HUES48 (cell line): Measurements from ENCODE around the gene TTI1.
"Not testable (repeated sequence)": the region's sequence is repeated elsewhere in the genome, so short reads cannot be mapped to it uniquely, and the experiment has no call there.

ENCODE experiments used
- H3K27ac ChIP-seq: one replicate; pipeline ENCODE4 v1.7.0; 2013; ENCODE audit warnings: low read depth, low read length, inconsistent platforms
- H3K27me3 ChIP-seq: 2 replicates; pipeline ENCODE4 v1.6.1; 2013; ENCODE audit warnings: mild to moderate bottlenecking, low read length; ENCODE audit not compliant: control insufficient read depth, insufficient read depth
- H3K36me3 ChIP-seq: 2 replicates; pipeline ENCODE4 v1.6.1; 2013; ENCODE audit warnings: low read length; ENCODE audit not compliant: control insufficient read depth, insufficient read depth
- H3K4me1 ChIP-seq: 2 replicates; pipeline ENCODE4 v1.6.1; 2013; ENCODE audit warnings: mild to moderate bottlenecking, low read length; ENCODE audit not compliant: control insufficient read depth, insufficient read depth
- H3K4me3 ChIP-seq: 2 replicates; pipeline ENCODE4 v1.5.1; 2013; ENCODE audit warnings: mild to moderate bottlenecking, low read depth, low read length
- H3K9ac ChIP-seq: 2 replicates; pipeline ENCODE4 v1.6.1; 2013; ENCODE audit warnings: mild to moderate bottlenecking, low read depth, low read length, moderate library complexity
- H3K9me3 ChIP-seq: 2 replicates; pipeline ENCODE4 v1.6.1; 2013; ENCODE audit warnings: low read length; ENCODE audit not compliant: control insufficient read depth, insufficient read depth

Gene TTI1

GRCh38 chr20:38031957-38032356, 1.3 kb downstream of the TTI1 start:
- Histone ChIP-seq H3K4me3 (peak overlapping the region; percentile 93; the same call in 1 of the 2 replicates), H3K36me3 (peaks cover 23% of the 10 kb centered on the region), H3K9me3 (no peaks in the 10 kb centered on the region), H3K9ac (no peak overlapping the region), H3K27me3 (no peaks in the 10 kb centered on the region), H3K4me1 (peaks cover 24% of the 10 kb centered on the region), H3K27ac (no peak overlapping the region)

GRCh38 chr20:38029453-38029852, 3.8 kb downstream of the TTI1 start:
- H3K9me3 ChIP-seq, result no peaks in the 10 kb centered on the region
- H3K27ac ChIP-seq, result no peak overlapping the region
- no peaks in the 10 kb centered on the region for H3K27me3 ChIP-seq
- H3K4me3 ChIP-seq, result no peak overlapping the region
- peaks cover 18% of the 10 kb centered on the region for H3K4me1 ChIP-seq
- H3K9ac ChIP-seq, result no peak overlapping the region
- H3K36me3 ChIP-seq, result peaks cover 6% of the 10 kb centered on the region; the same call in 1 of the 2 replicates

- Histone ChIP-seq H3K9ac (0 out of 2 replicates have a peak overlapping the region, but pooled peaks have one; percentile 19), H3K36me3 (peaks cover 6% of the 10 kb centered on the region; the same call in 1 of the 2 replicates), H3K4me3 (no peak overlapping the region), H3K4me1 (peaks cover 7% of the 10 kb centered on the region; the same call in 1 of the 2 replicates), H3K27me3 (no peaks in the 10 kb centered on the region), H3K9me3 (no peaks in the 10 kb centered on the region; the same call in 1 of the 2 replicates), H3K27ac (no peak overlapping the region)
Observed at GRCh38 chr20:38024496-38024895, 8.8 kb downstream of the TTI1 start.

GRCh38 chr20:38023181-38024001, 9.9 kb downstream of the TTI1 start:
- H3K27me3 ChIP-seq, result no peaks in the 10 kb centered on the region
- no peak overlapping the region for H3K4me3 ChIP-seq
- H3K36me3 ChIP-seq, result peaks cover 13% of the 10 kb centered on the region

GRCh38 chr20:38021087-38021772, 12.0 kb downstream of the TTI1 start:
- H3K27me3 ChIP-seq, result no peaks in the 10 kb centered on the region
- no peak overlapping the region for H3K4me3 ChIP-seq
- H3K4me1 ChIP-seq, result no peaks in the 10 kb centered on the region
- peaks cover 26% of the 10 kb centered on the region for H3K36me3 ChIP-seq
- H3K9me3 ChIP-seq, result peaks cover 11% of the 10 kb centered on the region
- H3K27ac ChIP-seq, result no peak overlapping the region
- no peak overlapping the region for H3K9ac ChIP-seq

More at GRCh38 chr20:38023181-38024001, 9.9 kb downstream of the TTI1 start:
- Histone ChIP-seq H3K9me3 (peaks cover 3% of the 10 kb centered on the region), H3K27ac (no peak overlapping the region), H3K4me1 (peaks cover 6% of the 10 kb centered on the region; the same call in 1 of the 2 replicates), H3K9ac (no peak overlapping the region)

- H3K9me3 ChIP-seq, result peaks cover 11% of the 10 kb centered on the region
- peaks cover 40% of the 10 kb centered on the region for H3K36me3 ChIP-seq
- no peak overlapping the region for H3K4me3 ChIP-seq
- no peak overlapping the region for H3K27ac ChIP-seq
- no peak overlapping the region for H3K9ac ChIP-seq
- H3K27me3 ChIP-seq, result no peaks in the 10 kb centered on the region
- no peaks in the 10 kb centered on the region for H3K4me1 ChIP-seq
Observed at GRCh38 chr20:38018385-38018784, 14.9 kb downstream of the TTI1 start.

- Histone ChIP-seq H3K27me3 (no peaks in the 10 kb centered on the region), H3K4me3 (no peak overlapping the region), H3K27ac (no peak overlapping the region), H3K4me1 (no peaks in the 10 kb centered on the region), H3K9ac (no peak overlapping the region), H3K9me3 (peaks cover 11% of the 10 kb centered on the region), H3K36me3 (peaks cover 45% of the 10 kb centered on the region)
Observed at GRCh38 chr20:38017959-38018358, 15.3 kb downstream of the TTI1 start.

- Histone ChIP-seq H3K9me3 (peaks cover 11% of the 10 kb centered on the region), H3K27ac (no peak overlapping the region), H3K4me1 (no peaks in the 10 kb centered on the region), H3K27me3 (no peaks in the 10 kb centered on the region), H3K4me3 (no peak overlapping the region), H3K9ac (no peak overlapping the region), H3K36me3 (peaks cover 71% of the 10 kb centered on the region)
Observed at GRCh38 chr20:38013887-38014286, 19.4 kb downstream of the TTI1 start.

GRCh38 chr20:38012332-38012731, 20.9 kb downstream of the TTI1 start:
- Histone ChIP-seq H3K36me3 (peaks cover 56% of the 10 kb centered on the region), H3K4me3 (no peak overlapping the region), H3K4me1 (no peaks in the 10 kb centered on the region), H3K9me3 (no peaks in the 10 kb centered on the region), H3K27ac (no peak overlapping the region), H3K9ac (no peak overlapping the region), H3K27me3 (no peaks in the 10 kb centered on the region)

- Histone ChIP-seq H3K36me3 (peaks cover 53% of the 10 kb centered on the region), H3K9ac (no peak overlapping the region), H3K27me3 (no peaks in the 10 kb centered on the region), H3K4me1 (no peaks in the 10 kb centered on the region), H3K4me3 (no peak overlapping the region), H3K9me3 (no peaks in the 10 kb centered on the region), H3K27ac (no peak overlapping the region)
Observed at GRCh38 chr20:38011696-38012095, 21.6 kb downstream of the TTI1 start.

GRCh38 chr20:38009416-38009815, 23.8 kb downstream of the TTI1 start:
- not testable (repeated sequence) for H3K27me3 ChIP-seq, H3K27ac ChIP-seq, H3K4me3 ChIP-seq, H3K9me3 ChIP-seq, H3K4me1 ChIP-seq, H3K9ac ChIP-seq
- H3K36me3 ChIP-seq, result peaks cover 67% of the 10 kb centered on the region
